Measurements from ENCODE around the gene CD200R1.
"Not testable (repeated sequence)": the region's sequence is repeated elsewhere in the genome, so short reads cannot be mapped to it uniquely, and the experiment has no call there.

The CD200R1 gene

GRCh38 chr3:112966633-112967032 lies 8.3 kb downstream of the CD200R1 start:
- DNase-seq (ENCODE audit: low spot score in 2 of 2), result no peak
- H3K27me3 ChIP-seq (ENCODE audit: low read depth), result peaks cover 4% of the 10 kb centered on the region; the same call in 1 of the 2 replicates
- in situ Hi-C loops (cut with MboI; ENCODE audit: low sequenced_read_pairs), result no loop called here

GRCh38 chr3:112965656-112966055 lies 9.2 kb downstream of the CD200R1 start:
- peaks cover under 1% of the 10 kb centered on the region; the same call in 1 of the 2 replicates for H3K27me3 ChIP-seq (ENCODE audit: low read depth)
- no peak overlapping the region for H3K4me3 ChIP-seq
- H3K36me3 ChIP-seq (replicated peaks), result no peaks in the 10 kb centered on the region
- no peak for DNase-seq (ENCODE audit: low spot score in 2 of 2)
- no peaks in the 10 kb centered on the region for H3K9me3 ChIP-seq
- no peaks in the 10 kb centered on the region for H3K4me1 ChIP-seq
- in situ Hi-C loops (cut with MboI; ENCODE audit: low sequenced_read_pairs), result no loop called here

More at GRCh38 chr3:112966633-112967032, 8.3 kb downstream of the CD200R1 start:
- Histone ChIP-seq H3K9me3 (no peaks in the 10 kb centered on the region), H3K4me3 (no peak overlapping the region), H3K36me3 (replicated peaks) (no peaks in the 10 kb centered on the region), H3K4me1 (no peaks in the 10 kb centered on the region)

- Histone ChIP-seq H3K4me1 (no peaks in the 10 kb centered on the region), H3K36me3 (replicated peaks) (no peaks in the 10 kb centered on the region), H3K27me3 (ENCODE audit: low read depth) (no peaks in the 10 kb centered on the region), H3K4me3 (no peak overlapping the region), H3K9me3 (no peaks in the 10 kb centered on the region)
- in situ Hi-C loops (cut with MboI; ENCODE audit: low sequenced_read_pairs), result no loop called here
- no peak for DNase-seq (ENCODE audit: low spot score in 2 of 2)
These were observed 11.2 kb downstream of the CD200R1 start for GRCh38 chr3:112963683-112964082.

- in situ Hi-C loops (cut with MboI; ENCODE audit: low sequenced_read_pairs), result no loop called here
- no peaks in the 10 kb centered on the region for H3K9me3 ChIP-seq
- no peaks in the 10 kb centered on the region for H3K27me3 ChIP-seq (ENCODE audit: low read depth)
- peaks cover 6% of the 10 kb centered on the region for H3K4me1 ChIP-seq
- no peak for DNase-seq (ENCODE audit: low spot score in 2 of 2)
- H3K36me3 ChIP-seq (replicated peaks), result no peaks in the 10 kb centered on the region
- H3K4me3 ChIP-seq, result no peak overlapping the region
These were observed 15.9 kb downstream of the CD200R1 start for GRCh38 chr3:112958811-112959560.

GRCh38 chr3:112956351-112956750 lies 18.6 kb downstream of the CD200R1 start:
- H3K27me3 ChIP-seq (ENCODE audit: low read depth), result no peaks in the 10 kb centered on the region
- no peaks in the 10 kb centered on the region for H3K36me3 ChIP-seq (replicated peaks)
- no peak overlapping the region for H3K4me3 ChIP-seq
- H3K9me3 ChIP-seq, result no peaks in the 10 kb centered on the region
- DNase-seq (ENCODE audit: low spot score in 2 of 2), result no peak
- in situ Hi-C loops (cut with MboI; ENCODE audit: low sequenced_read_pairs), result no loop called here
- H3K4me1 ChIP-seq, result peaks cover 6% of the 10 kb centered on the region

GRCh38 chr3:112948346-112948838 lies 26.5 kb downstream of the CD200R1 start:
- Histone ChIP-seq H3K9me3 (no peaks in the 10 kb centered on the region), H3K4me1 (no peaks in the 10 kb centered on the region), H3K36me3 (replicated peaks) (no peaks in the 10 kb centered on the region), H3K27me3 (ENCODE audit: low read depth) (no peaks in the 10 kb centered on the region), H3K4me3 (no peak overlapping the region)
- in situ Hi-C loops (cut with MboI; ENCODE audit: low sequenced_read_pairs), result no loop called here
- DNase-seq (ENCODE audit: low spot score in 2 of 2), result no peak

GRCh38 chr3:112931736-112932521 lies 43.0 kb downstream of the CD200R1 start:
- no peaks in the 10 kb centered on the region for H3K36me3 ChIP-seq (replicated peaks)
- no peaks in the 10 kb centered on the region for H3K9me3 ChIP-seq
- DNase-seq (ENCODE audit: low spot score in 2 of 2), result no peak
- in situ Hi-C loops (cut with MboI; ENCODE audit: low sequenced_read_pairs), result no loop called here
- H3K27me3 ChIP-seq (ENCODE audit: low read depth), result peaks cover 3% of the 10 kb centered on the region; the same call in 1 of the 2 replicates
- no peak overlapping the region for H3K4me3 ChIP-seq
- no peaks in the 10 kb centered on the region for H3K4me1 ChIP-seq

- peaks cover 3% of the 10 kb centered on the region; the same call in 1 of the 2 replicates for H3K27me3 ChIP-seq (ENCODE audit: low read depth)
- H3K4me3 ChIP-seq, result no peak overlapping the region
- H3K9me3 ChIP-seq, result no peaks in the 10 kb centered on the region
- H3K4me1 ChIP-seq, result no peaks in the 10 kb centered on the region
- DNase-seq (ENCODE audit: low spot score in 2 of 2), result no peak
- H3K36me3 ChIP-seq (replicated peaks), result no peaks in the 10 kb centered on the region
- in situ Hi-C loops (cut with MboI; ENCODE audit: low sequenced_read_pairs), result no loop called here
These were observed 44.1 kb downstream of the CD200R1 start for GRCh38 chr3:112930771-112931170.

- no peaks in the 10 kb centered on the region for H3K36me3 ChIP-seq (replicated peaks)
- DNase-seq (ENCODE audit: low spot score in 2 of 2), result no peak
- H3K27me3 ChIP-seq (ENCODE audit: low read depth), result peaks cover 3% of the 10 kb centered on the region; the same call in 1 of the 2 replicates
- in situ Hi-C loops (cut with MboI; ENCODE audit: low sequenced_read_pairs), result no loop called here
- no peak overlapping the region for H3K4me3 ChIP-seq
- no peaks in the 10 kb centered on the region for H3K4me1 ChIP-seq
- H3K9me3 ChIP-seq, result no peaks in the 10 kb centered on the region
These were observed 48.9 kb downstream of the CD200R1 start for GRCh38 chr3:112925969-112926368.

GRCh38 chr3:112925560-112925959 lies 49.3 kb downstream of the CD200R1 start:
- in situ Hi-C loops (cut with MboI; ENCODE audit: low sequenced_read_pairs), result no loop called here
- H3K4me3 ChIP-seq, result no peak overlapping the region

GRCh38 chr3:112919541-112919940 lies 55.4 kb downstream of the CD200R1 start:
- DNase-seq (ENCODE audit: low spot score in 2 of 2); H3K4me3 ChIP-seq; H3K4me1 ChIP-seq; H3K9me3 ChIP-seq; H3K36me3 ChIP-seq (replicated peaks); H3K27me3 ChIP-seq (ENCODE audit: low read depth); in situ Hi-C loops (cut with MboI; ENCODE audit: low sequenced_read_pairs): not testable (repeated sequence)

More at GRCh38 chr3:112925560-112925959, 49.3 kb downstream of the CD200R1 start:
- Histone ChIP-seq H3K9me3 (no peaks in the 10 kb centered on the region), H3K4me1 (no peaks in the 10 kb centered on the region), H3K27me3 (ENCODE audit: low read depth) (peaks cover 2% of the 10 kb centered on the region; the same call in 1 of the 2 replicates), H3K36me3 (replicated peaks) (no peaks in the 10 kb centered on the region)
- DNase-seq (ENCODE audit: low spot score in 2 of 2), result no peak

- Histone ChIP-seq H3K27me3 (ENCODE audit: low read depth) (no peaks in the 10 kb centered on the region), H3K4me1 (no peaks in the 10 kb centered on the region), H3K9me3 (peaks cover 4% of the 10 kb centered on the region; the same call in 1 of the 2 replicates), H3K4me3 (no peak overlapping the region), H3K36me3 (replicated peaks) (no peaks in the 10 kb centered on the region)
- no peak for DNase-seq (ENCODE audit: low spot score in 2 of 2)
- in situ Hi-C loops (cut with MboI; ENCODE audit: low sequenced_read_pairs), result no loop called here
These were observed 66.7 kb downstream of the CD200R1 start for GRCh38 chr3:112908252-112908651.

- no peaks in the 10 kb centered on the region for H3K36me3 ChIP-seq (replicated peaks)
- H3K27me3 ChIP-seq (ENCODE audit: low read depth), result no peaks in the 10 kb centered on the region
- no peak for DNase-seq (ENCODE audit: low spot score in 2 of 2)
- in situ Hi-C loops (cut with MboI; ENCODE audit: low sequenced_read_pairs), result no loop called here
- peaks cover 4% of the 10 kb centered on the region; the same call in 1 of the 2 replicates for H3K9me3 ChIP-seq
- no peaks in the 10 kb centered on the region for H3K4me1 ChIP-seq
- no peak overlapping the region for H3K4me3 ChIP-seq
These were observed 70.1 kb downstream of the CD200R1 start for GRCh38 chr3:112904786-112905185.

- DNase-seq (ENCODE audit: low spot score in 2 of 2), result no peak
- Histone ChIP-seq H3K4me1 (no peaks in the 10 kb centered on the region), H3K27me3 (ENCODE audit: low read depth) (no peaks in the 10 kb centered on the region), H3K4me3 (no peak overlapping the region), H3K9me3 (peaks cover 4% of the 10 kb centered on the region; the same call in 1 of the 2 replicates), H3K36me3 (replicated peaks) (no peaks in the 10 kb centered on the region)
- in situ Hi-C loops (cut with MboI; ENCODE audit: low sequenced_read_pairs), result no loop called here
These were observed 74.8 kb downstream of the CD200R1 start for GRCh38 chr3:112900113-112900512.
